Osteocyte (in vitro differentiated cells): ENCODE data around the gene KAZN. TPM values are rescaled to one million over a fixed set of nuclear protein-coding genes. Genes with fewer than 3 reads are reported as not detected.

Experiments
- DNase-seq: peaks from one replicate; pipeline ENCODE4 v3.0.0; 2021; ENCODE audit warnings: mixed read lengths; ENCODE audit not compliant: unreplicated experiment; ENCODE audit errors: extremely low spot score
- H3K27ac Mint-ChIP-seq: one replicate; pipeline ENCODE4 v1.8.0; 2021; ENCODE audit warnings: mild to moderate bottlenecking, mixed read lengths; ENCODE audit not compliant: unreplicated experiment
- H3K27me3 Mint-ChIP-seq: one replicate; pipeline ENCODE4 v1.8.0; 2021; ENCODE audit warnings: mixed read lengths; ENCODE audit not compliant: unreplicated experiment
- H3K36me3 Mint-ChIP-seq: one replicate; pipeline ENCODE4 v1.8.0; 2021; ENCODE audit warnings: mixed read lengths; ENCODE audit not compliant: unreplicated experiment
- H3K4me1 Mint-ChIP-seq: one replicate; pipeline ENCODE4 v1.8.0; 2021; ENCODE audit warnings: mixed read lengths; ENCODE audit not compliant: unreplicated experiment
- H3K4me3 Mint-ChIP-seq: one replicate; pipeline ENCODE4 v1.8.0; 2021; ENCODE audit warnings: mild to moderate bottlenecking, moderate library complexity, mixed read lengths; ENCODE audit not compliant: unreplicated experiment
- H3K9me3 Mint-ChIP-seq: one replicate; pipeline ENCODE4 v1.8.0; 2021; ENCODE audit warnings: mixed read lengths; ENCODE audit not compliant: unreplicated experiment
- CTCF ChIP-seq: fragments of 200-600 bp; sonication (generic); IDR thresholded peaks from 2 replicates; pipeline ENCODE4 v1.5.0; 2021; ENCODE audit warnings: antibody characterized with exemption, mild to moderate bottlenecking, moderate library complexity
- total RNA-seq: library from RNA; stranded (reverse); gene quantifications from 2 replicates; pipeline ENCODE4 v1.2.1, GENCODE V29; 2021

The KAZN gene
- total RNA-seq, 1 donor from 2014 or later, result 47.1 TPM

GRCh38 chr1:14812189-14812588, 213.7 kb downstream of the KAZN start:
- DNase-seq, result no peak
- H3K36me3 Mint-ChIP-seq, result no peaks in the 10 kb centered on the region
- H3K27me3 Mint-ChIP-seq, result no peaks in the 10 kb centered on the region
- H3K4me1 Mint-ChIP-seq, result no peaks in the 10 kb centered on the region
- no peak overlapping the region for H3K27ac Mint-ChIP-seq
- H3K4me3 Mint-ChIP-seq, result no peak overlapping the region
- TF ChIP-seq CTCF, result no peak
- H3K9me3 Mint-ChIP-seq, result peaks cover 4% of the 10 kb centered on the region

GRCh38 chr1:14815175-14815877, 216.8 kb downstream of the KAZN start:
- peaks cover 4% of the 10 kb centered on the region for H3K9me3 Mint-ChIP-seq

GRCh38 chr1:14817223-14818170, 219.0 kb downstream of the KAZN start:
- Mint-ChIP-seq H3K27me3 (peaks cover 7% of the 10 kb centered on the region), H3K4me1 (no peaks in the 10 kb centered on the region), H3K4me3 (no peak overlapping the region), H3K27ac (no peak overlapping the region), H3K9me3 (peaks cover 4% of the 10 kb centered on the region), H3K36me3 (no peaks in the 10 kb centered on the region)
- no peak for TF ChIP-seq CTCF
- no peak for DNase-seq

More at GRCh38 chr1:14815175-14815877, 216.8 kb downstream of the KAZN start:
- Mint-ChIP-seq H3K27ac (no peak overlapping the region), H3K4me1 (no peaks in the 10 kb centered on the region), H3K27me3 (peaks cover under 1% of the 10 kb centered on the region), H3K4me3 (no peak overlapping the region), H3K36me3 (no peaks in the 10 kb centered on the region)
- TF ChIP-seq CTCF, result no peak
- DNase-seq, result no peak

GRCh38 chr1:14820295-14821085, 222.0 kb downstream of the KAZN start:
- Mint-ChIP-seq H3K36me3 (no peaks in the 10 kb centered on the region), H3K27me3 (peaks cover 7% of the 10 kb centered on the region), H3K9me3 (peaks cover 4% of the 10 kb centered on the region), H3K4me3 (no peak overlapping the region), H3K4me1 (no peaks in the 10 kb centered on the region), H3K27ac (no peak overlapping the region)
- TF ChIP-seq CTCF, result no peak
- DNase-seq, result no peak
